Esophagus muscularis mucosa (tissue), 4 donors: ENCODE data around the gene ALCAM. TPM values are rescaled to one million over a fixed set of nuclear protein-coding genes. Genes with fewer than 3 reads are reported as not detected.

Experiments
- DNase-seq: peaks from one replicate; pipeline ENCODE4 v3.0.0-alpha.2; 2017; ENCODE audit errors: extremely low spot score
- H3K27ac ChIP-seq, 4 donors: fragments of 200-600 bp; sonication (generic); replicated peaks in 1 of 4; 1 replicate in 3 of 4; 2 replicates in 1 of 4; pipeline ENCODE4 v1.5.1; 2016 to 2019; ENCODE audit warnings: mild to moderate bottlenecking in 1 of 4
- H3K27me3 ChIP-seq, 4 donors: fragments of 200-600 bp; sonication (generic); one replicate each; pipeline versions ENCODE4 v1.5.1 to v1.6.0; 2016 to 2019
- H3K36me3 ChIP-seq, 4 donors: fragments of 200-600 bp; sonication (generic); one replicate each; pipeline ENCODE4 v1.5.1; 2016 to 2019
- H3K4me1 ChIP-seq, 4 donors: fragments of 200-600 bp; sonication (generic); one replicate each; pipeline ENCODE4 v1.5.1; 2016 to 2019
- H3K4me3 ChIP-seq, 4 donors: fragments of 200-600 bp; sonication (generic); 1 replicate in 2 of 4; 2 replicates in 2 of 4; pipeline ENCODE4 v1.5.1; 2016 to 2019; ENCODE audit warnings: mild to moderate bottlenecking in 4 of 4, moderate library complexity in 1 of 4
- H3K9me3 ChIP-seq, 4 donors: fragments of 200-600 bp; sonication (generic); 1 replicate in 3 of 4; 2 replicates in 1 of 4; pipeline ENCODE4 v1.5.1; 2016 to 2019
- CTCF ChIP-seq, 3 experiments: fragments of 200-600 bp in 2 of 3; fragments of 450-650 bp in 1 of 3; sonication (generic) in 2 of 3; IDR thresholded peaks; one replicate each; pipeline ENCODE4 v1.5.1; 2017 to 2019; ENCODE audit warnings: antibody characterized with exemption in 3 of 3, mild to moderate bottlenecking in 2 of 3, moderate library complexity in 1 of 3
- EP300 ChIP-seq: sonication (generic); formaldehyde crosslinking; IDR thresholded peaks from one replicate; pipeline ENCODE4 v1.6.1; 2017; ENCODE audit warnings: antibody characterized with exemption
- POLR2A ChIP-seq: fragments of 450-650 bp; IDR thresholded peaks from one replicate; pipeline ENCODE4 v1.6.1; 2017; ENCODE audit warnings: antibody characterized with exemption, moderate library complexity, mild to moderate bottlenecking, low read depth
- POLR2AphosphoS5 ChIP-seq, 2 donors: sonication (generic); formaldehyde crosslinking; IDR thresholded peaks; one replicate each; pipeline ENCODE4 v1.6.1; 2017; ENCODE audit warnings: antibody characterized with exemption in 2 of 2
- WGBS: methylation state at CpG from one replicate; pipeline ENCODE4 v1.1.5; 2018; 5-methylcytosine and 5-hydroxymethylcytosine counted together
- intact Hi-C: fragments of 100-400 bp; cut with DNase I; formaldehyde crosslinking; loops from one replicate; pipeline ENCODE4 v1.15.1; 2023
- total RNA-seq, 4 donors: library from RNA; depleted of rRNA; stranded (reverse); fragments of >200 nt; gene quantifications; one replicate each; pipeline versions ENCODE4 v1.1.0 to v1.2.1, GENCODE V29; 2016

ALCAM gene
- total RNA-seq = 10 to 100 TPM; 19.0 to 26.2 (median 22.6) TPM

GRCh38 chr3:105366326-105367062 is at the start of gene ALCAM:
Gene ALCAM (plus strand): TSS chr3:105366909.
- H3K4me1 ChIP-seq = peaks cover 32 to 44% (median 39%) of the 10 kb centered on the region in 4 donors
- peak within 1 kb of the TSS; percentile 74 to 82 (median 76) for H3K27ac ChIP-seq
- H3K36me3 ChIP-seq = no peaks in the 10 kb centered on the region
- H3K4me3 ChIP-seq = peak within 1 kb of the TSS; percentile 66 to 74 (median 70)
- DNase-seq = peak; percentile 97
- H3K27me3 ChIP-seq = no peaks in the 10 kb centered on the region
- intact Hi-C loops = loop anchor here (5.0 kb wide), 2 partner anchors 151 to 739 kb away; no protein-coding TSS in a partner anchor
- 2% methylated on average over 23 of the region's 48 CpGs for WGBS
- H3K9me3 ChIP-seq = no peaks in the 10 kb centered on the region
- no peak for TF ChIP-seq EP300
- peak; percentile 62 to 66 (median 63) for TF ChIP-seq CTCF (IDR thresholded peaks at IDR 0.05)
- no peak for TF ChIP-seq POLR2A
- peak; percentile 65 to 75 for TF ChIP-seq POLR2AphosphoS5 (IDR thresholded peaks at IDR 0.05)

- H3K27me3 ChIP-seq = no peaks in the 10 kb centered on the region
- H3K27ac ChIP-seq = no peak overlapping the region
- no peak for TF ChIP-seq CTCF (IDR thresholded peaks at IDR 0.05)
- no peak for TF ChIP-seq POLR2AphosphoS5 (IDR thresholded peaks at IDR 0.05)
- no peak for TF ChIP-seq EP300
- no peak for TF ChIP-seq POLR2A
- WGBS = 65% methylated on average over 1 of the region's 1 CpG
- DNase-seq = no peak
- H3K4me3 ChIP-seq = no peak overlapping the region
- no peaks in the 10 kb centered on the region for H3K9me3 ChIP-seq
- intact Hi-C loops = no loop called here
- no peaks in the 10 kb centered on the region for H3K36me3 ChIP-seq
- no peaks in the 10 kb centered on the region for H3K4me1 ChIP-seq
These were observed 48.9 kb upstream of the ALCAM start for GRCh38 chr3:105317841-105318240.

- no peaks in the 10 kb centered on the region for H3K4me1 ChIP-seq
- H3K36me3 ChIP-seq = no peaks in the 10 kb centered on the region
- no peak overlapping the region for H3K27ac ChIP-seq
- no peak for TF ChIP-seq EP300
- no peak for TF ChIP-seq POLR2AphosphoS5 (IDR thresholded peaks at IDR 0.05)
- TF ChIP-seq CTCF (IDR thresholded peaks at IDR 0.05) = no peak
- TF ChIP-seq POLR2A = no peak
- H3K27me3 ChIP-seq = no peaks in the 10 kb centered on the region
- H3K4me3 ChIP-seq = no peak overlapping the region
- 91% methylated on average over 3 of the region's 3 CpGs for WGBS
- intact Hi-C loops = no loop called here
- H3K9me3 ChIP-seq = no peaks in the 10 kb centered on the region
- DNase-seq = no peak
These were observed 44.0 kb upstream of the ALCAM start for GRCh38 chr3:105322570-105323273.

- no peaks in the 10 kb centered on the region for H3K9me3 ChIP-seq
- H3K36me3 ChIP-seq = no peaks in the 10 kb centered on the region
- H3K4me3 ChIP-seq = no peak overlapping the region
- WGBS = 91% methylated on average over 2 of the region's 2 CpGs
- DNase-seq = no peak
- TF ChIP-seq POLR2A = no peak
- no peak for TF ChIP-seq POLR2AphosphoS5 (IDR thresholded peaks at IDR 0.05)
- H3K4me1 ChIP-seq = no peaks in the 10 kb centered on the region
- intact Hi-C loops = no loop called here
- no peaks in the 10 kb centered on the region for H3K27me3 ChIP-seq
- no peak overlapping the region for H3K27ac ChIP-seq
These were observed 43.5 kb upstream of the ALCAM start for GRCh38 chr3:105323274-105323599.

GRCh38 chr3:105324951-105325350 is 41.8 kb upstream of the ALCAM start:
- Histone ChIP-seq H3K4me1 (no peaks in the 10 kb centered on the region), H3K4me3 (no peak overlapping the region), H3K27me3 (no peaks in the 10 kb centered on the region), H3K36me3 (no peaks in the 10 kb centered on the region), H3K9me3 (no peaks in the 10 kb centered on the region), H3K27ac (no peak overlapping the region)
- intact Hi-C loops = no loop called here
- TF ChIP-seq CTCF (IDR thresholded peaks at IDR 0.05) (no peak), EP300 (no peak), POLR2AphosphoS5 (IDR thresholded peaks at IDR 0.05) (no peak), POLR2A (no peak)
- WGBS = 81% methylated on average over 1 of the region's 1 CpG
- DNase-seq = no peak
